ENCODE data around the gene GDPD3. TPM values are rescaled to one million over a fixed set of nuclear protein-coding genes. Genes with fewer than 3 reads are reported as not detected.

GDPD3 gene
- total and polyA plus RNA-seq, 2 of the 13 experiments (the other 11 are each of a cell fraction or from before 2014, with no cell fraction given) = 18.7 to 20.6 TPM

DNA sequence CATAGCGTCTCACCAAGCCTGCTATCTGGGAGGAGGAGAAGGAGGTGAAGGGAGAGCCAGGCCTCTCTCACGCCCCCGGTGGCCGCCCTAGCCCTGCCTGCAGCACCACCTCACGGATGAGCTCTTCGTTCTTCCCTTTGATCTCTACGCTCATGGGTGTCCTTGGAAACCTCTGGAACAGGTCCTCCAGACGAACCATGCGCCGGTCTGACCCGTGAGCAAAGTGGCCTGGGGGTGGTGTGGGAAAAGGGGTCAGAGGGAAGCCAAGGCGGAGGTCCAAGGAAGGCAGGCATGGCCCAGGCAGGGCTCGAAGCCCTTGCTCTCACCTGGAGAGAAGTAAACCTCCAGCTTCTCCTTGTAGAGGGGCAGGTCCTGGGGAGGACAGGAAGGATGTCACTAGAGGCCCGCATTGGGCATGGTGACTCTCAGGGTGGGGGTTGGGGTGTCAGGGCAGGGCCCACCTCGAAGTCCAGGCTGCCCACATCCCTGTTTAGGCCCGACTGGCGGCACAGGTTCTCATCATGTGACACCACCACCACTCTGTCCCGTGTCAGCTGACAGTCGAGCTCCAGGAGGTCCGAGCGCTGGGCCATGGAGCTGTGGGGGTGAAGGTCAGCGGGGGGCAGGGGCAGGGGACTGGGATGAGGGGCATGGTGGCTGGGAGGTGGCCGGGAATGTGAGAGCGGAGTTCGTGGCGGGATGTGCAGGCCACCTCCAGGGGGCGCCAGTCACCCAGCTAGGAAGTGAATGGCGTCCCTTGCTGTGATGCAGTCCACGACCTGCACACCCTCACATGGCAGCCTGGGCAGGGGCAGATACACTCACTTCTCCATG is 923 bp downstream of the GDPD3 start (continued):
- TF ChIP-seq, protein P1, sequence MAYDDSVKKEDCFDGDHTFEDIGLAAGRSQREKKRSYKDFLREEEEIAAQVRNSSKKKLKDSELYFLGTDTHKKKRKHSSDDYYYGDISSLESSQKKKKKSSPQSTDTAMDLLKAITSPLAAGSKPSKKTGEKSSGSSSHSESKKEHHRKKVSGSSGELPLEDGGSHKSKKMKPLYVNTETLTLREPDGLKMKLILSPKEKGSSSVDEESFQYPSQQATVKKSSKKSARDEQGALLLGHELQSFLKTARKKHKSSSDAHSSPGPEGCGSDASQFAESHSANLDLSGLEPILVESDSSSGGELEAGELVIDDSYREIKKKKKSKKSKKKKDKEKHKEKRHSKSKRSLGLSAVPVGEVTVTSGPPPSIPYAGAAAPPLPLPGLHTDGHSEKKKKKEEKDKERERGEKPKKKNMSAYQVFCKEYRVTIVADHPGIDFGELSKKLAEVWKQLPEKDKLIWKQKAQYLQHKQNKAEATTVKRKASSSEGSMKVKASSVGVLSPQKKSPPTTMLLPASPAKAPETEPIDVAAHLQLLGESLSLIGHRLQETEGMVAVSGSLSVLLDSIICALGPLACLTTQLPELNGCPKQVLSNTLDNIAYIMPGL (CRISPR knock-in tag; IDR thresholded peaks at IDR 0.05; ENCODE audit: borderline replicate concordance in 1 of 2, low read depth in 1 of 2) = peak; percentile 72 to 90
- TF ChIP-seq POLR2G (IDR thresholded peaks at IDR 0.05; ENCODE audit: low read depth, low read length) (0 out of 2 replicates have a peak, but pooled peaks have one; percentile 23), KAT7 (CRISPR knock-in tag; IDR thresholded peaks at IDR 0.05; ENCODE audit: borderline replicate concordance) (no peak; the same call in 1 of the 2 replicates), EEA1 (CRISPR knock-in tag; IDR thresholded peaks at IDR 0.05; ENCODE audit: borderline replicate concordance) (0 out of 2 replicates have a peak, but pooled peaks have one; percentile 22), MYC (CRISPR knock-in tag; IDR thresholded peaks at IDR 0.05; ENCODE audit: borderline replicate concordance) (peak; percentile 68), ZNF501 (CRISPR knock-in tag; IDR thresholded peaks at IDR 0.05) (peak; percentile 91), ATAD3A (CRISPR knock-in tag; IDR thresholded peaks at IDR 0.05) (no peak), FOXA3 (CRISPR knock-in tag; IDR thresholded peaks at IDR 0.05) (peak; percentile 46; the same call in 1 of the 2 replicates), GFI1 (CRISPR knock-in tag; IDR thresholded peaks at IDR 0.05; ENCODE audit: borderline replicate concordance) (peak; percentile 10; the same call in 1 of the 2 replicates), GABPA (IDR thresholded peaks at IDR 0.05; ENCODE audit: low read depth, low read length) (no peak), GABPA (CRISPR knock-in tag; IDR thresholded peaks at IDR 0.05; ENCODE audit: low read depth) (peak; percentile 52), CAMTA2 (CRISPR knock-in tag; IDR thresholded peaks at IDR 0.05; ENCODE audit: borderline replicate concordance) (peak; percentile 25; the same call in 1 of the 2 replicates), ZNF674 (CRISPR knock-in tag; IDR thresholded peaks at IDR 0.05; ENCODE audit: low read depth) (0 out of 2 replicates have a peak, but pooled peaks have one; percentile 28), SRSF9 (IDR thresholded peaks at IDR 0.05; ENCODE audit: borderline replicate concordance, insufficient read depth, low read depth, low read length, poor library complexity, severe bottlenecking) (no peak), PPARG (CRISPR knock-in tag; conservative IDR thresholded peaks at IDR 0.05) (peak; percentile 50; the same call in 1 of the 2 replicates), CBX5 (CRISPR knock-in tag; IDR thresholded peaks at IDR 0.05; ENCODE audit: borderline replicate concordance) (no peak), ZMAT3 (CRISPR knock-in tag; conservative IDR thresholded peaks at IDR 0.05) (no peak), SALL1 (CRISPR knock-in tag; IDR thresholded peaks at IDR 0.05) (peak; percentile 89), ZNF572 (CRISPR knock-in tag; IDR thresholded peaks at IDR 0.05) (peak; percentile 96; the same call in 1 of the 2 replicates), EHMT2 (IDR thresholded peaks at IDR 0.05; ENCODE audit: borderline replicate concordance, low read depth, low read length) (no peak), ZNF333 (CRISPR knock-in tag; IDR thresholded peaks at IDR 0.05; ENCODE audit: borderline replicate concordance) (peak; percentile 97), ZFY (CRISPR knock-in tag; IDR thresholded peaks at IDR 0.05) (peak; percentile 89), GTF3A (CRISPR knock-in tag; conservative IDR thresholded peaks at IDR 0.05) (no peak)
- TF ChIP-seq, protein P2, sequence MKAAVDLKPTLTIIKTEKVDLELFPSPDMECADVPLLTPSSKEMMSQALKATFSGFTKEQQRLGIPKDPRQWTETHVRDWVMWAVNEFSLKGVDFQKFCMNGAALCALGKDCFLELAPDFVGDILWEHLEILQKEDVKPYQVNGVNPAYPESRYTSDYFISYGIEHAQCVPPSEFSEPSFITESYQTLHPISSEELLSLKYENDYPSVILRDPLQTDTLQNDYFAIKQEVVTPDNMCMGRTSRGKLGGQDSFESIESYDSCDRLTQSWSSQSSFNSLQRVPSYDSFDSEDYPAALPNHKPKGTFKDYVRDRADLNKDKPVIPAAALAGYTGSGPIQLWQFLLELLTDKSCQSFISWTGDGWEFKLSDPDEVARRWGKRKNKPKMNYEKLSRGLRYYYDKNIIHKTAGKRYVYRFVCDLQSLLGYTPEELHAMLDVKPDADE (CRISPR knock-in tag; IDR thresholded peaks at IDR 0.05) = no peak; the same call in 1 of the 2 replicates
- TF ChIP-seq, protein P3, sequence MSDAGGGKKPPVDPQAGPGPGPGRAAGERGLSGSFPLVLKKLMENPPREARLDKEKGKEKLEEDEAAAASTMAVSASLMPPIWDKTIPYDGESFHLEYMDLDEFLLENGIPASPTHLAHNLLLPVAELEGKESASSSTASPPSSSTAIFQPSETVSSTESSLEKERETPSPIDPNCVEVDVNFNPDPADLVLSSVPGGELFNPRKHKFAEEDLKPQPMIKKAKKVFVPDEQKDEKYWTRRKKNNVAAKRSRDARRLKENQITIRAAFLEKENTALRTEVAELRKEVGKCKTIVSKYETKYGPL (CRISPR knock-in tag; IDR thresholded peaks at IDR 0.05) = no peak
- TF ChIP-seq, protein P4, sequence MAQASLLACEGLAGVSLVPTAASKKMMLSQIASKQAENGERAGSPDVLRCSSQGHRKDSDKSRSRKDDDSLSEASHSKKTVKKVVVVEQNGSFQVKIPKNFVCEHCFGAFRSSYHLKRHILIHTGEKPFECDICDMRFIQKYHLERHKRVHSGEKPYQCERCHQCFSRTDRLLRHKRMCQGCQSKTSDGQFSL (CRISPR knock-in tag; IDR thresholded peaks at IDR 0.05) = peak; percentile 73; the same call in 1 of the 2 replicates

Measured in HepG2 (cell line).